Dedifferentiated amniotic fluid mesenchymal stem cell (primary cell): Measurements from ENCODE around the gene CSF2RB.
A peak's percentile ranks its signal among the peaks of the same experiment; 100 is the strongest.

Experiments used
- DNase-seq: peaks from one replicate; pipeline ENCODE4 v3.0.0-alpha.2; 2016; ENCODE audit errors: extremely low spot score

CSF2RB gene

GRCh38 chr22:36913427-36914389 lies at the start of gene CSF2RB:
Gene CSF2RB, plus strand, starts transcription at chr22:36913628. Its CDS starts 8,580 bp downstream, at chr22:36922208.
- no peak for DNase-seq

GRCh38 chr22:36863979-36864378 lies 49.4 kb upstream of the CSF2RB start:
- no peak for DNase-seq

- no peak for DNase-seq
These were observed 48.8 kb upstream of the CSF2RB start for GRCh38 chr22:36864454-36865215.

GRCh38 chr22:36865346-36865745 lies 48.1 kb upstream of the CSF2RB start:
- no peak for DNase-seq

- no peak for DNase-seq
These were observed 45.7 kb upstream of the CSF2RB start for GRCh38 chr22:36867695-36868094.

- no peak for DNase-seq
These were observed 44.8 kb upstream of the CSF2RB start for GRCh38 chr22:36868546-36869181.

- DNase-seq = no peak
These were observed 43.2 kb upstream of the CSF2RB start for GRCh38 chr22:36870250-36870649.

GRCh38 chr22:36871669-36872081 lies 41.8 kb upstream of the CSF2RB start:
- no peak for DNase-seq

- no peak for DNase-seq
These were observed 41.3 kb upstream of the CSF2RB start for GRCh38 chr22:36872084-36872483.

- DNase-seq = no peak
These were observed 40.4 kb upstream of the CSF2RB start for GRCh38 chr22:36872866-36873498.

GRCh38 chr22:36873614-36874308 lies 39.7 kb upstream of the CSF2RB start:
- DNase-seq = no peak

GRCh38 chr22:36874309-36874696 lies 39.1 kb upstream of the CSF2RB start:
- no peak for DNase-seq

- DNase-seq = no peak
These were observed 38.7 kb upstream of the CSF2RB start for GRCh38 chr22:36874736-36875135.

GRCh38 chr22:36875741-36876140 lies 37.7 kb upstream of the CSF2RB start:
- no peak for DNase-seq

GRCh38 chr22:36879775-36880174 lies 33.7 kb upstream of the CSF2RB start:
- peak; percentile 39 for DNase-seq

GRCh38 chr22:36881504-36882245 lies 31.8 kb upstream of the CSF2RB start:
- no peak for DNase-seq

GRCh38 chr22:36884349-36885158 lies 28.9 kb upstream of the CSF2RB start:
- no peak for DNase-seq

GRCh38 chr22:36885474-36885873 lies 28.0 kb upstream of the CSF2RB start:
- DNase-seq = no peak

GRCh38 chr22:36886016-36886415 lies 27.4 kb upstream of the CSF2RB start:
- DNase-seq = no peak

- no peak for DNase-seq
These were observed 26.3 kb upstream of the CSF2RB start for GRCh38 chr22:36887162-36887561.
